Endothelial cell of umbilical vein (primary cell): ENCODE data around the gene PRDM16. TPM values are rescaled to one million over a fixed set of nuclear protein-coding genes. Genes with fewer than 3 reads are reported as not detected.

Experiments
- BruUV-seq: library from RNA; stranded (reverse); fragments of 400-500 nt; replicated peaks from 2 replicates; lab custom pipeline; 2021; lab: Mats Ljungman, UMichigan
- CTCF ChIA-PET: fragments of 300-600, 350-600 bp; sonication (Branson Sonifier 250); formaldehyde crosslinking; loops from one replicate; lab custom pipeline; 2021; ENCODE audit warnings: antibody characterized with exemption, inconsistent platforms; lab: Charles Lee
- POLR2A ChIA-PET: fragments of 300-600, 350-600 bp; sonication (Branson Sonifier 250); formaldehyde crosslinking; loops from one replicate; lab custom pipeline; 2021; ENCODE audit warnings: antibody characterized with exemption, inconsistent platforms; lab: Charles Lee
- DNase-seq: peaks from one replicate; pipeline ENCODE4 v3.0.0-alpha.2; 2011; ENCODE audit warnings: low read depth, low spot score
- FAIRE-seq: peaks from 2 replicates; lab custom pipeline; 2011; peaks lifted over from hg19 to GRCh38; lab: Jason Lieb, UNC
- H2AFZ ChIP-seq: 2 replicates; pipeline ENCODE4 v1.6.0; 2012; ENCODE audit warnings: low read depth, low read length, control low read depth, inconsistent platforms
- H3K27ac ChIP-seq: 2 replicates; pipeline ENCODE4 v1.5.1; 2011; ENCODE audit warnings: low read depth, mild to moderate bottlenecking, control low read depth, low read length, moderate library complexity; ENCODE audit not compliant: insufficient read depth
- H3K27me3 ChIP-seq, 2 experiments: 2 replicates each; pipeline versions ENCODE4 v1.6.0 to v1.6.1; 2011; ENCODE audit warnings: low read length in 2 of 2, mixed read lengths in 1 of 2; ENCODE audit not compliant: control insufficient read depth in 2 of 2, insufficient read depth in 2 of 2
- H3K36me3 ChIP-seq, 2 experiments: 2 replicates in 1 of 2; 3 replicates in 1 of 2; pipeline ENCODE4 v1.5.1; 2011; ENCODE audit warnings: low read length in 2 of 2, mild to moderate bottlenecking in 1 of 2, moderate library complexity in 1 of 2; ENCODE audit not compliant: control insufficient read depth in 2 of 2, insufficient read depth in 2 of 2; ENCODE audit errors: extremely low read depth in 1 of 2
- H3K4me1 ChIP-seq: 3 replicates; pipeline ENCODE4 v1.5.1; 2011; ENCODE audit warnings: mild to moderate bottlenecking, low read length; ENCODE audit not compliant: control insufficient read depth, insufficient read depth; ENCODE audit errors: extremely low read depth
- H3K4me2 ChIP-seq: 2 replicates; pipeline ENCODE4 v1.6.1; 2011; ENCODE audit warnings: low read length, control low read depth, mixed read lengths; ENCODE audit not compliant: insufficient read depth
- H3K4me3 ChIP-seq, 3 experiments: fragments of 200-600 bp in 1 of 3; sonication (generic), shearing (Covaris generic) in 1 of 3; replicated peaks in 1 of 3; 2 replicates each; pipeline ENCODE4 v1.5.1; 2011 to 2016; ENCODE audit warnings: control low read depth in 3 of 3, low read length in 3 of 3, mild to moderate bottlenecking in 2 of 3, inconsistent platforms in 1 of 3, low read depth in 1 of 3, moderate library complexity in 1 of 3; ENCODE audit not compliant: insufficient read depth in 1 of 3
- H3K79me2 ChIP-seq: 2 replicates; pipeline ENCODE4 v1.6.0; 2012; ENCODE audit warnings: low read length, inconsistent platforms; ENCODE audit not compliant: control insufficient read depth, insufficient read depth
- H3K9ac ChIP-seq: replicated peaks from 2 replicates; pipeline ENCODE3; 2011; ENCODE audit warnings: low read length, control low read depth; ENCODE audit not compliant: insufficient read depth; ENCODE audit errors: extremely low read depth
- H3K9me1 ChIP-seq: replicated peaks from 3 replicates; pipeline ENCODE4 v1.6.0; 2011; ENCODE audit warnings: mild to moderate bottlenecking, low read length; ENCODE audit not compliant: control insufficient read depth, insufficient read depth; ENCODE audit errors: extremely low read depth
- H3K9me3 ChIP-seq: replicated peaks from 2 replicates; pipeline ENCODE4 v1.5.1; 2012; ENCODE audit warnings: low read length, inconsistent platforms; ENCODE audit not compliant: control insufficient read depth, insufficient read depth
- H4K20me1 ChIP-seq: replicated peaks from 2 replicates; pipeline ENCODE3; 2011; ENCODE audit warnings: mild to moderate bottlenecking, low read length; ENCODE audit not compliant: control insufficient read depth, insufficient read depth; ENCODE audit errors: extremely low read depth
- CTCF ChIP-seq, 2 donors: IDR thresholded peaks; 1 replicate in 1 of 2; 2 replicates in 1 of 2; pipeline ENCODE4 v1.5.1; 2011; ENCODE audit warnings: low read length in 2 of 2, mild to moderate bottlenecking in 2 of 2, moderate library complexity in 2 of 2, control low read depth in 1 of 2, inconsistent platforms in 1 of 2, low read depth in 1 of 2; ENCODE audit not compliant: insufficient read depth in 1 of 2; ENCODE audit errors: extremely low read depth in 1 of 2
- EZH2 ChIP-seq: IDR thresholded peaks from 2 replicates; pipeline ENCODE4 v1.6.1; 2012; ENCODE audit warnings: borderline replicate concordance, low read depth, mild to moderate bottlenecking, moderate library complexity, low read length, inconsistent platforms; ENCODE audit not compliant: severe bottlenecking
- FOS ChIP-seq: IDR thresholded peaks from 2 replicates; pipeline ENCODE4 v1.6.1; 2011; ENCODE audit warnings: mild to moderate bottlenecking, low read length, moderate library complexity, borderline replicate concordance; ENCODE audit not compliant: insufficient read depth
- GATA2 ChIP-seq: IDR thresholded peaks from 2 replicates; pipeline ENCODE4 v1.7.0; 2011; ENCODE audit warnings: low read depth, mild to moderate bottlenecking, moderate library complexity, mixed read lengths, low read length; ENCODE audit not compliant: insufficient read length, insufficient read depth
- JUN ChIP-seq: IDR thresholded peaks from 2 replicates; pipeline ENCODE4 v1.6.1; 2011; ENCODE audit warnings: borderline replicate concordance, low read depth; ENCODE audit not compliant: insufficient read length, insufficient read depth
- MAX ChIP-seq: IDR thresholded peaks from 2 replicates; pipeline ENCODE4 v1.6.1; 2011; ENCODE audit not compliant: insufficient read depth, insufficient read length
- MYC ChIP-seq: IDR thresholded peaks from one replicate; pipeline ENCODE4 v1.6.1; 2011; ENCODE audit warnings: mild to moderate bottlenecking, low read depth, low read length
- POLR2A ChIP-seq: IDR thresholded peaks from 2 replicates; pipeline ENCODE4 v1.6.1; 2012; ENCODE audit warnings: low read depth, mild to moderate bottlenecking, control low read depth, low read length
- POLR2AphosphoS5 ChIP-seq: IDR thresholded peaks from 2 replicates; pipeline ENCODE4 v1.6.1; 2012; ENCODE audit warnings: low read depth, mild to moderate bottlenecking, control low read depth, low read length, moderate library complexity; ENCODE audit not compliant: insufficient read depth
- dilution Hi-C: fragments of 300-500 bp; cut with MboI; formaldehyde crosslinking; loops from one replicate; pipeline ENCODE4 v1.15.0; 2019; ENCODE audit warnings: low sequenced_read_pairs; ENCODE audit not compliant: extremely low pct_ligation_motif_present
- intact Hi-C: fragments of 100-400 bp; cut with micrococcal nuclease; formaldehyde crosslinking; loops from one replicate; pipeline ENCODE4 v1.10.0; 2022
- polyA plus RNA-seq, 4 experiments: library from polyadenylated mRNA; depleted of rRNA in 3 of 4; stranded (reverse) in 3 of 4; unstranded in 1 of 4; fragments of >200 nt; gene quantifications; 2 replicates each; pipeline versions ENCODE4 v1.2.1 to v1.2.3, GENCODE V29; 2011 to 2012; ENCODE audit warnings: missing spikeins in 1 of 4
- total RNA-seq: library from RNA; stranded (reverse); gene quantifications from 2 replicates; pipeline ENCODE4 v1.2.3, GENCODE V29; 2021

Gene PRDM16
- total and polyA plus RNA-seq, 2 donors (not counting 3 experiments of a cell fraction or from before 2014, with no cell fraction given): not detected

DNA sequence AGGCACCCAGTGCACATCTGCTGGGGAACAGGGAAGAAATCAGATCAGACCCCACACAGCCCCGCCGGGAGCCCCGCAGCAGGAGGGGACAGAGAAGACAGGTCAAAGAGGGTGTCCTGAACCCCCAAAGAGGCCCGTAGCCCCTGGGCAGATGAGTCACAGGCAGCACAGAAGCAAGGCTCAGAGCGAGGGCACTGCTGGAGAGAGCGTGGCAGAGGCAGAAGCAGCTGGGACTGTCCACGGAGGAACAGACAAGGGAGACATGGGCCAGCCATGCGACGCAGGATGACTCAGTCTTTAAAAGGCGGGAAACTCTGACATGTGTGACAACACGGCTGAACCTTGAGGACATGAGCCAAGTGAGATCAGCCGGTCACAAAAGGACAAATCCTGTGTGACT is 14.5 kb upstream of the PRDM16 start:
- H2AFZ ChIP-seq: no peak overlapping the region
- intact Hi-C loops: no loop called here

More for the DNA sequence above, 14.5 kb upstream of the PRDM16 start:
- dilution Hi-C loops: no loop called here
- Histone ChIP-seq H3K4me1 (no peaks in the 10 kb centered on the region), H3K27ac (no peak overlapping the region), H3K4me3 (no peak overlapping the region), H3K79me2 (no peaks in the 10 kb centered on the region), H3K9me1 (no peaks in the 10 kb centered on the region), H3K27me3 (no peaks in the 10 kb centered on the region), H3K4me2 (no peak overlapping the region), H3K9me3 (no peaks in the 10 kb centered on the region), H3K9ac (no peak overlapping the region), H4K20me1 (no peaks in the 10 kb centered on the region), H3K36me3 (no peaks in the 10 kb centered on the region)
- ChIA-PET CTCF (no interaction called here), POLR2A (no interaction called here)
- TF ChIP-seq POLR2AphosphoS5: no peak
- TF ChIP-seq MAX: no peak
- no peak for TF ChIP-seq MYC
- no peak for TF ChIP-seq FOS
- no peak for TF ChIP-seq EZH2
- no peak for TF ChIP-seq POLR2A
- TF ChIP-seq CTCF (IDR thresholded peaks at IDR 0.05; ENCODE audit: extremely low read depth in 1 of 2, insufficient read depth in 1 of 2, low read depth in 1 of 2, low read length in 2 of 2): no peak
- TF ChIP-seq JUN: no peak
- no peak for TF ChIP-seq GATA2
- BruUV-seq: no TSS peak
- no peak for DNase-seq
- FAIRE-seq: no peak
